Tibial nerve (tissue), 4 donors: Measurements from ENCODE around the gene DCAF11.

Experiments used
- EP300 ChIP-seq, 2 donors: sonication (generic); formaldehyde crosslinking; IDR thresholded peaks; one replicate each; pipeline ENCODE4 v1.6.1; 2017; ENCODE audit warnings: antibody characterized with exemption in 2 of 2, mild to moderate bottlenecking in 1 of 2
- POLR2A ChIP-seq, 2 donors: fragments of 450-650 bp; IDR thresholded peaks; one replicate each; pipeline ENCODE4 v1.6.1; 2017; ENCODE audit warnings: antibody characterized with exemption in 2 of 2, mild to moderate bottlenecking in 2 of 2, moderate library complexity in 2 of 2
- TF ChIP-seq, protein P1 (sequence below), 5 experiments: fragments of 200-600 bp in 3 of 5; fragments of 450-650 bp in 2 of 5; sonication (generic) in 3 of 5; IDR thresholded peaks; one replicate each; pipeline ENCODE4 v1.5.1; 2016 to 2019; ENCODE audit warnings: antibody characterized with exemption in 5 of 5, mild to moderate bottlenecking in 3 of 5, moderate library complexity in 2 of 5

DNA sequence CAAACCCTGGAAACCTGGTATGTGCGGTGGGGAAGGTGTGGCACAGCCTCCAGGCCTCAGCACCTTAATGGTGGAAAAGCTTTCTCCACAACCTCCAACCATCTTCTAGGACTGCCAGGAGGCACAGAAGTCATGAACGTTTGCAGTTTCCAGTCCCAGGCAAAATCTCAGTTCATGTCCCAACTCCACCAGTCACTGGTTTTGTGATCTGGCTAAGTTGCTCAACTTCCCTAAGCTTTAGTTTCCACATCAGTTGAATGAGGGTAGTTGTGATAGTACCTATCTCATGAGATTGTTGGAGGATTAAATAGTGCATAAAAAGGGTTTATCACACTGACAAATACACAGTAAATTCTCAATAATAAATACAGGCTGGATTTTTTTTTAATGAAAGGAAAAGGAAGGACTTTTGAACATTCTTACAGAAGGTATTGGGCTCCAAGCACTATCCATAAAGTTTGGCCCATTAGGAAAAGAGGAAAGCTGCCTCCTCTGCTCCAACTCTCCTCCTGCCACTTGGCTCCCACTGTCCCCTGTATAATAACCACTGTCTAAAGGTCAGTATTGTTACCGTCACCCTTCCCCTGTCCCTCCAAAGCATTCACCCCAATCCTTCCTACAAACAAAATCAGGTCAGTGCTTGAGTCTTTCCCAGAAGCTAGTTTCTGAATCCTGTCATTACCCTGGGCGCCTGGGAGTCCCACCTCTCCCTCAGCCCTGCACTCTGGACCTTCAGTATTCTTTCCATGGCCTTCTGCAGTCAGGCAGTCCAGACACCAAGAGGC lies 14.2 kb upstream of the DCAF11 start:
- TF ChIP-seq, protein P1, sequence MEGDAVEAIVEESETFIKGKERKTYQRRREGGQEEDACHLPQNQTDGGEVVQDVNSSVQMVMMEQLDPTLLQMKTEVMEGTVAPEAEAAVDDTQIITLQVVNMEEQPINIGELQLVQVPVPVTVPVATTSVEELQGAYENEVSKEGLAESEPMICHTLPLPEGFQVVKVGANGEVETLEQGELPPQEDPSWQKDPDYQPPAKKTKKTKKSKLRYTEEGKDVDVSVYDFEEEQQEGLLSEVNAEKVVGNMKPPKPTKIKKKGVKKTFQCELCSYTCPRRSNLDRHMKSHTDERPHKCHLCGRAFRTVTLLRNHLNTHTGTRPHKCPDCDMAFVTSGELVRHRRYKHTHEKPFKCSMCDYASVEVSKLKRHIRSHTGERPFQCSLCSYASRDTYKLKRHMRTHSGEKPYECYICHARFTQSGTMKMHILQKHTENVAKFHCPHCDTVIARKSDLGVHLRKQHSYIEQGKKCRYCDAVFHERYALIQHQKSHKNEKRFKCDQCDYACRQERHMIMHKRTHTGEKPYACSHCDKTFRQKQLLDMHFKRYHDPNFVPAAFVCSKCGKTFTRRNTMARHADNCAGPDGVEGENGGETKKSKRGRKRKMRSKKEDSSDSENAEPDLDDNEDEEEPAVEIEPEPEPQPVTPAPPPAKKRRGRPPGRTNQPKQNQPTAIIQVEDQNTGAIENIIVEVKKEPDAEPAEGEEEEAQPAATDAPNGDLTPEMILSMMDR (IDR thresholded peaks at IDR 0.05), result no peak
- TF ChIP-seq POLR2A (IDR thresholded peaks at IDR 0.05), result no peak
- TF ChIP-seq EP300 (IDR thresholded peaks at IDR 0.05), result no peak
